MM.1S (cell line): ENCODE results near the gene MAPK8IP1.
A peak's percentile ranks its signal among the peaks of the same experiment; 100 is the strongest.

Source experiments
- DNase-seq: peaks from one replicate; pipeline ENCODE4 v3.0.0-alpha.2; 2015
- H2AFZ ChIP-seq: fragments of 300-600 bp; sonication (generic); 2 replicates; pipeline ENCODE4 v1.6.0; 2016; ENCODE audit warnings: antibody characterized with exemption, low read length
- H3F3A ChIP-seq: fragments of 300-600 bp; sonication (generic); 2 replicates; pipeline ENCODE4 v1.6.1; 2016; ENCODE audit warnings: mild to moderate bottlenecking, antibody characterized with exemption, low read length, moderate library complexity, mixed read lengths; ENCODE audit not compliant: insufficient read depth
- H3K27ac ChIP-seq: fragments of 300-600 bp; sonication (generic); 2 replicates; pipeline ENCODE4 v1.5.1; 2016; ENCODE audit warnings: mild to moderate bottlenecking, low read length
- H3K27me3 ChIP-seq: fragments of 300-600 bp; sonication (generic); replicated peaks from 2 replicates; pipeline ENCODE4 v1.6.0; 2016; ENCODE audit warnings: low read length; ENCODE audit not compliant: insufficient read depth
- H3K36me3 ChIP-seq: fragments of 300-600 bp; sonication (generic); replicated peaks from 2 replicates; pipeline ENCODE4 v1.6.1; 2016; ENCODE audit warnings: mild to moderate bottlenecking, low read length, mixed read lengths; ENCODE audit not compliant: insufficient read depth
- H3K4me1 ChIP-seq: fragments of 300-600 bp; sonication (generic); 2 replicates; pipeline ENCODE4 v1.6.1; 2016; ENCODE audit warnings: low read length, mixed read lengths
- H3K4me2 ChIP-seq: fragments of 300-600 bp; sonication (generic); 2 replicates; pipeline ENCODE4 v1.6.0; 2016; ENCODE audit warnings: low read depth, low read length
- H3K4me3 ChIP-seq: fragments of 300-600 bp; sonication (generic); 2 replicates; pipeline ENCODE4 v1.5.1; 2016; ENCODE audit warnings: low read length, mixed read lengths
- H3K79me2 ChIP-seq: fragments of 300-600 bp; sonication (generic); 2 replicates; pipeline ENCODE4 v1.6.1; 2016; ENCODE audit warnings: mixed run types, low read length, mixed read lengths
- H3K9ac ChIP-seq: fragments of 300-600 bp; sonication (generic); 2 replicates; pipeline ENCODE4 v1.6.1; 2016; ENCODE audit warnings: low read length, mixed read lengths
- H3K9me2 ChIP-seq: fragments of 300-600 bp; sonication (generic); replicated peaks from 2 replicates; pipeline ENCODE4 v1.6.1; 2016; ENCODE audit warnings: mild to moderate bottlenecking, low read length, mixed read lengths; ENCODE audit not compliant: insufficient read depth
- H3K9me3 ChIP-seq: fragments of 300-600 bp; sonication (generic); replicated peaks from 2 replicates; pipeline ENCODE4 v1.6.1; 2016; ENCODE audit warnings: mild to moderate bottlenecking, low read length, mixed read lengths; ENCODE audit not compliant: insufficient read depth
- H4K20me1 ChIP-seq: fragments of 300-600 bp; sonication (generic); 2 replicates; pipeline ENCODE4 v1.6.1; 2016; ENCODE audit warnings: mild to moderate bottlenecking, low read length, moderate library complexity, mixed read lengths; ENCODE audit not compliant: insufficient read depth
- CTCF ChIP-seq: fragments of 300-600 bp; sonication (generic); IDR thresholded peaks from 2 replicates; pipeline ENCODE4 v1.5.1; 2016; ENCODE audit warnings: antibody characterized with exemption, low read length, mixed read lengths
- EZH2 ChIP-seq: fragments of 300-600 bp; sonication (generic); optimal IDR thresholded peaks from 2 replicates; pipeline ENCODE3; 2017; ENCODE audit warnings: low read depth, mild to moderate bottlenecking, antibody characterized with exemption, low read length, mixed read lengths
- EZH2phosphoT487 ChIP-seq: fragments of 300-600 bp; sonication (generic); IDR thresholded peaks from 2 replicates; pipeline ENCODE4 v1.6.1; 2018; ENCODE audit warnings: antibody characterized with exemption, low read length

The MAPK8IP1 gene

GRCh38 chr11:45850446-45850845 lies 35.0 kb upstream of the MAPK8IP1 start:
- Histone ChIP-seq H3K79me2 (peaks cover 66% of the 10 kb centered on the region), H4K20me1 (0 out of 2 replicates have a peak, but pooled peaks cover 3% of the 10 kb centered on the region)

GRCh38 chr11:45851228-45851627 lies 34.2 kb upstream of the MAPK8IP1 start:
- Histone ChIP-seq H3K4me1 (peaks cover 54% of the 10 kb centered on the region), H3K27ac (no peak overlapping the region), H3F3A (peaks cover 27% of the 10 kb centered on the region), H4K20me1 (0 out of 2 replicates have a peak, but pooled peaks cover 3% of the 10 kb centered on the region), H3K36me3 (no peaks in the 10 kb centered on the region), H3K9me3 (no peaks in the 10 kb centered on the region), H3K4me2 (0 out of 2 replicates have a peak overlapping the region, but pooled peaks have one; percentile 6), H3K9me2 (no peaks in the 10 kb centered on the region), H3K27me3 (no peaks in the 10 kb centered on the region), H3K9ac (no peak overlapping the region), H3K4me3 (no peak overlapping the region), H3K79me2 (peaks cover 74% of the 10 kb centered on the region), H2AFZ (no peak overlapping the region)
- no peak for TF ChIP-seq CTCF
- no peak for TF ChIP-seq EZH2phosphoT487
- no peak for TF ChIP-seq EZH2
- DNase-seq, result no peak

More at GRCh38 chr11:45850446-45850845, 35.0 kb upstream of the MAPK8IP1 start:
- Histone ChIP-seq H3K4me1 (peaks cover 54% of the 10 kb centered on the region), H3K27ac (no peak overlapping the region), H3K9me2 (no peaks in the 10 kb centered on the region), H3K4me2 (no peak overlapping the region), H2AFZ (no peak overlapping the region), H3K27me3 (no peaks in the 10 kb centered on the region), H3F3A (peaks cover 27% of the 10 kb centered on the region), H3K9ac (no peak overlapping the region), H3K4me3 (no peak overlapping the region), H3K36me3 (no peaks in the 10 kb centered on the region), H3K9me3 (no peaks in the 10 kb centered on the region)
- TF ChIP-seq CTCF (no peak), EZH2phosphoT487 (no peak), EZH2 (no peak)
- no peak for DNase-seq

GRCh38 chr11:45852018-45852711 lies 33.3 kb upstream of the MAPK8IP1 start:
- H4K20me1 ChIP-seq, result 0 out of 2 replicates have a peak, but pooled peaks cover 3% of the 10 kb centered on the region
- peaks cover 47% of the 10 kb centered on the region for H3K4me1 ChIP-seq
- H3K27me3 ChIP-seq, result no peaks in the 10 kb centered on the region
- peak overlapping the region; percentile 72 for H3K4me2 ChIP-seq
- no peaks in the 10 kb centered on the region for H3K9me3 ChIP-seq
- peak overlapping the region; percentile 13; the same call in 1 of the 2 replicates for H3K9ac ChIP-seq
- H3K27ac ChIP-seq, result peak overlapping the region; percentile 62; the same call in 1 of the 2 replicates
- no peak overlapping the region for H2AFZ ChIP-seq
- TF ChIP-seq CTCF (no peak), EZH2phosphoT487 (no peak), EZH2 (no peak)
- H3F3A ChIP-seq, result peaks cover 27% of the 10 kb centered on the region
- peaks cover 74% of the 10 kb centered on the region for H3K79me2 ChIP-seq
- no peaks in the 10 kb centered on the region for H3K9me2 ChIP-seq
- H3K36me3 ChIP-seq, result 0 out of 2 replicates have a peak, but pooled peaks cover 2% of the 10 kb centered on the region
- DNase-seq, result peak; percentile 26
- peak overlapping the region; percentile 28 for H3K4me3 ChIP-seq
